Trophoblast cell (in vitro differentiated cells and primary cell): ENCODE data around the gene RPLP1.

Experiments
- DNase-seq, 2 donors: peaks; one replicate each; pipeline ENCODE4 v3.0.0-alpha.2; 2016
- H2AFZ ChIP-seq: 2 replicates; pipeline ENCODE4 v1.6.1; 2013; ENCODE audit warnings: low read length, moderate library complexity, mild to moderate bottlenecking; ENCODE audit not compliant: insufficient read depth, poor library complexity
- H2AK5ac ChIP-seq: 2 replicates; pipeline ENCODE4 v1.6.1; 2013; ENCODE audit warnings: mild to moderate bottlenecking, low read length
- H2BK120ac ChIP-seq: 2 replicates; pipeline ENCODE4 v1.6.1; 2013; ENCODE audit warnings: low read length, mild to moderate bottlenecking, moderate library complexity; ENCODE audit not compliant: insufficient read depth, poor library complexity
- H2BK12ac ChIP-seq: 2 replicates; pipeline ENCODE4 v1.6.1; 2013; ENCODE audit warnings: mild to moderate bottlenecking, low read length, moderate library complexity
- H2BK5ac ChIP-seq: 2 replicates; pipeline ENCODE4 v1.6.1; 2013; ENCODE audit warnings: low read length, low read depth, moderate library complexity, mild to moderate bottlenecking; ENCODE audit not compliant: poor library complexity
- H3K14ac ChIP-seq: 2 replicates; pipeline ENCODE4 v1.6.1; 2013; ENCODE audit warnings: mild to moderate bottlenecking, low read length
- H3K18ac ChIP-seq: 2 replicates; pipeline ENCODE4 v1.6.1; 2013; ENCODE audit warnings: mild to moderate bottlenecking, low read length
- H3K23ac ChIP-seq: 2 replicates; pipeline ENCODE4 v1.6.1; 2013; ENCODE audit warnings: low read length
- H3K27ac ChIP-seq: 2 replicates; pipeline ENCODE4 v1.5.1; 2013; ENCODE audit warnings: low read depth, mild to moderate bottlenecking, inconsistent platforms, low read length, moderate library complexity
- H3K27me3 ChIP-seq: 2 replicates; pipeline ENCODE4 v1.6.1; 2013; ENCODE audit warnings: inconsistent platforms, mild to moderate bottlenecking, low read length, moderate library complexity; ENCODE audit not compliant: insufficient read depth
- H3K36me3 ChIP-seq, 2 experiments: 1 replicate in 1 of 2; 2 replicates in 1 of 2; pipeline ENCODE4 v1.6.1; 2013; ENCODE audit warnings: low read length in 2 of 2, mild to moderate bottlenecking in 2 of 2, moderate library complexity in 1 of 2; ENCODE audit not compliant: insufficient read depth in 2 of 2, control insufficient read depth in 1 of 2
- H3K4ac ChIP-seq: 2 replicates; pipeline ENCODE4 v1.6.1; 2013; ENCODE audit warnings: low read depth, mild to moderate bottlenecking, low read length, moderate library complexity
- H3K4me1 ChIP-seq, 2 experiments: 1 replicate in 1 of 2; 2 replicates in 1 of 2; pipeline ENCODE4 v1.6.1; 2013; ENCODE audit warnings: low read length in 2 of 2, mild to moderate bottlenecking in 2 of 2, moderate library complexity in 1 of 2; ENCODE audit not compliant: insufficient read depth in 2 of 2, control insufficient read depth in 1 of 2
- H3K4me2 ChIP-seq: 2 replicates; pipeline ENCODE4 v1.6.1; 2013; ENCODE audit warnings: inconsistent platforms, mild to moderate bottlenecking, low read length, moderate library complexity
- H3K4me3 ChIP-seq: 2 replicates; pipeline ENCODE4 v1.5.1; 2013; ENCODE audit warnings: mild to moderate bottlenecking, low read depth, low read length, inconsistent platforms
- H3K79me1 ChIP-seq: one replicate; pipeline ENCODE4 v1.6.1; 2013; ENCODE audit warnings: low read length
- H3K79me2 ChIP-seq: 2 replicates; pipeline ENCODE4 v1.6.1; 2013; ENCODE audit warnings: low read length, mild to moderate bottlenecking; ENCODE audit not compliant: control insufficient read depth, insufficient read depth, poor library complexity
- H3K9ac ChIP-seq: 2 replicates; pipeline ENCODE4 v1.6.1; 2013; ENCODE audit warnings: mild to moderate bottlenecking, low read length
- H3K9me3 ChIP-seq: 2 replicates; pipeline ENCODE4 v1.6.1; 2013; ENCODE audit warnings: low read depth, mild to moderate bottlenecking, control low read depth, inconsistent platforms, low read length; ENCODE audit not compliant: insufficient read depth
- H4K12ac ChIP-seq: 2 replicates; pipeline ENCODE4 v1.6.1; 2013; ENCODE audit warnings: low read depth, mild to moderate bottlenecking, low read length, moderate library complexity
- H4K8ac ChIP-seq: 2 replicates; pipeline ENCODE4 v1.6.1; 2013; ENCODE audit warnings: low read depth, mild to moderate bottlenecking, low read length, moderate library complexity
- H4K91ac ChIP-seq: one replicate; pipeline ENCODE4 v1.6.1; 2013; ENCODE audit warnings: low read depth, mild to moderate bottlenecking, low read length, moderate library complexity
- WGBS: extraction: QIAGEN DNeasy Blood & Tissue Kit; methylation state at CpG from one replicate; pipeline ENCODE4 v1.1.7; 2013; ENCODE audit warnings: missing lambda C conversion rate; ENCODE audit not compliant: insufficient read length, insufficient coverage; ENCODE audit errors: extremely low coverage; 5-methylcytosine and 5-hydroxymethylcytosine counted together

Gene RPLP1

DNA sequence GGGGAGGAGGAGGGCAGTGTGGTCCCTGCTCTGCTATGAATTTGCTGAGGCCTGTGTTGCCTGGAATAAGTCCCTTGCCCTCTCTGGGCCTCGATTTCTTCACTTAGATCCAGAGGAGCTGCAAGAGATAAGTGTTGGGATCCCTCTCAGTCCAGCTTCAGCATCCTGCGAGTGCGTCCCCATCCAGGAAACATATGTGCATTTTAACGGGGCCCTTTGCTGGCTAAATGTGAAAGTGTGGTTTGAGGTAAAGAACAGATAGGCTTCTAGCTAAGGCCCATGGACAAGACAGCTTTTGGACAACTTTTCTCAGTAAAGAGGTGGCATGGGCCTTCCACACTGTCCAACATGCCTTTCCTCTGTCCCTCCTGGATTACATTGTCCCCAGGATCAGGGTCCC lies 26.5 kb downstream of the RPLP1 start:
- Histone ChIP-seq H3K4me1 (peaks cover 0 to 2% of the 10 kb centered on the region in 2 experiments), H3K27me3 (no peaks in the 10 kb centered on the region), H3K79me2 (no peaks in the 10 kb centered on the region), H3K23ac (no peak overlapping the region), H4K8ac (no peak overlapping the region), H3K4me2 (no peak overlapping the region), H4K12ac (no peak overlapping the region), H4K91ac (no peak overlapping the region), H2BK120ac (no peak overlapping the region), H3K18ac (no peak overlapping the region), H3K4me3 (no peak overlapping the region), H3K27ac (no peak overlapping the region), H2BK12ac (no peak overlapping the region), H3K9ac (no peak overlapping the region), H3K4ac (no peak overlapping the region), H2BK5ac (no peak overlapping the region), H3K79me1 (no peaks in the 10 kb centered on the region), H2AFZ (no peak overlapping the region), H2AK5ac (no peak overlapping the region), H3K9me3 (no peaks in the 10 kb centered on the region), H3K36me3 (no peaks in the 10 kb centered on the region), H3K14ac (no peak overlapping the region)
- no CpG with 5 or more reads among the region's 4 CpGs for WGBS
- DNase-seq: no peak

DNA sequence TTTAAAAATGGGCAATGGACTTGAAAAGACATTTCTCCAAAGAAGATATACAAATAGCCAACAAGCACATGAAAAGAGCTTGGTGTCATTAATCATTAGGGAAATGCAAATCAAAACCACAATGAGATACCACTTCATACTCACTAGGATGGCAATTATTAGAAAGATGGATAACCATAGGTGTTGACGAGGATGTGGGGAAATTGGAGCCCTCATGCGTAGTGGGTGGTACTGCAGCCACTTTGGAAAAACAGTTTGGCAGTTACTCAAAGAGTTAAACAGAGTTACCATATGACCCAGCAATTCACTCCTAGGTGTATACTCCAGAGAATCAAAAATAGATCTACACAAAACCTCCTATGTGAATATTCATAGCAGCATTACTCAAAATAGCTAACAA lies 27.4 kb downstream of the RPLP1 start:
- Histone ChIP-seq H2BK5ac (no peak overlapping the region), H2BK12ac (no peak overlapping the region), H2AK5ac (no peak overlapping the region), H3K18ac (no peak overlapping the region), H4K12ac (no peak overlapping the region), H3K36me3 (no peaks in the 10 kb centered on the region), H3K79me1 (no peaks in the 10 kb centered on the region), H3K9ac (no peak overlapping the region), H3K4me3 (no peak overlapping the region), H3K79me2 (no peaks in the 10 kb centered on the region), H3K4me2 (no peak overlapping the region), H3K23ac (no peak overlapping the region), H3K14ac (no peak overlapping the region), H3K4me1 (peaks cover 0 to 2% of the 10 kb centered on the region in 2 experiments), H3K9me3 (peaks cover 1% of the 10 kb centered on the region), H3K27ac (no peak overlapping the region), H2AFZ (no peak overlapping the region), H4K91ac (no peak overlapping the region), H4K8ac (no peak overlapping the region), H3K4ac (no peak overlapping the region), H2BK120ac (no peak overlapping the region), H3K27me3 (no peaks in the 10 kb centered on the region)
- DNase-seq: no peak
- no CpG with 5 or more reads among the region's 2 CpGs for WGBS

DNA sequence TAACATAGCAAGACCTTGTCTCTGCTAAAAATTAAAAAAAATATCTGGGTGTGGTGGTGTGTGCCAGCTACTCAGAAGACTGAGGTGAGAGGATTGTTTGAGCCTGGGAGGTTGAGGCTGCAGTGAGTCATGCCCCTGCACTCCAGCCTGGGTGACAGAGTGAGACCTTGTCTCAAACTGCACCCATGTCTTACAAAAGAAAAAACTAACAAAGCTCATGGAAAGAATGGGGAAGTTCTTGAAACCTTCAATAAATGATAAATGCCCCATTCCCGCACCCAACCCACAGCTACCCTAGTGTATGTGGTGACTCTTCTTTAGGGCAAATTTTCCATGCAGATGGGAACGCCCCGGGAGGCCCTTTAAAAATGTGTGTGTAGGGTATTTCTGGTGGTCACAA lies 28.3 kb downstream of the RPLP1 start:
- WGBS: no CpG with 5 or more reads among the region's 3 CpGs
- no peaks in the 10 kb centered on the region for H3K27me3 ChIP-seq
- H3K23ac ChIP-seq: no peak overlapping the region
- H3K4ac ChIP-seq: no peak overlapping the region
- H3K79me2 ChIP-seq: no peaks in the 10 kb centered on the region
- no peak overlapping the region for H4K12ac ChIP-seq
- no peak overlapping the region for H4K8ac ChIP-seq
- H3K4me3 ChIP-seq: no peak overlapping the region
- H3K9ac ChIP-seq: no peak overlapping the region
- H3K9me3 ChIP-seq: peaks cover 4% of the 10 kb centered on the region
- H4K91ac ChIP-seq: no peak overlapping the region
- H3K4me1 ChIP-seq: peaks cover 0 to 2% of the 10 kb centered on the region in 2 experiments
- no peak overlapping the region for H2AK5ac ChIP-seq
- no peaks in the 10 kb centered on the region for H3K79me1 ChIP-seq
- DNase-seq: peak; percentile 60 to 73
- no peak overlapping the region for H3K27ac ChIP-seq
- H2BK12ac ChIP-seq: no peak overlapping the region
- H3K14ac ChIP-seq: no peak overlapping the region
- no peak overlapping the region for H2BK5ac ChIP-seq
- H2BK120ac ChIP-seq: no peak overlapping the region
- H3K18ac ChIP-seq: no peak overlapping the region
- H2AFZ ChIP-seq: no peak overlapping the region
- no peak overlapping the region for H3K4me2 ChIP-seq
- H3K36me3 ChIP-seq: no peaks in the 10 kb centered on the region

DNA sequence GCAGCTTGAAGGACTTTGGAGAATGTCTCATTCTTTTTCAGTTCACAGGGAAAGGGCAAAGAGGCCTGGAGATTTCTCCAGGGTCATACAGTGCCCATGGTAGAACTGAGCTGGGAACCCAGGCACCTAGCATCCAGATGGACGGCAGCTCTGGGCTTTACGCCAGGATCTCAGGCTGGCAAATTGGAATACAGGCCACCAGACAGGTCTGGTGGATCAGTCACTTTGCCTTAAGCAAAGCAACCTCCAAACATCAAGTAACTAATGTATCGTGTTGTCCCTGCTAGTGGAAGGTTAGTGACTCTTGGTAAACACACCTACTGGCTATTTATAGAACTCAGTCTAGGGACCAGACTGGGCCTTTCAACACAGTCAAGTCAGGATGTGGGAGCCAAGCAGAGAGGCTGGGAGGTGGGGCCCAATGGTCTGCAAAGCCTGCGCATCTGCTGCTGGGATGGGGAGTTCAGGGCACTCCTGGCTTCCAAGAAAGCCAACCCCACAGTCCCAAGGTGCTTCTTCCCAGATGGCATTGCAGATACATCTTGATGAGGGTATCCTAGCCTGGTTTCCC lies 30.2 kb downstream of the RPLP1 start:
- Histone ChIP-seq H2BK5ac (no peak overlapping the region), H2AFZ (no peak overlapping the region), H3K18ac (no peak overlapping the region), H3K14ac (no peak overlapping the region), H2AK5ac (no peak overlapping the region), H3K27me3 (no peaks in the 10 kb centered on the region), H4K91ac (no peak overlapping the region), H3K4me1 (peaks cover 0 to 2% of the 10 kb centered on the region in 2 experiments), H3K79me2 (no peaks in the 10 kb centered on the region), H3K9ac (no peak overlapping the region), H3K4ac (no peak overlapping the region), H3K36me3 (no peaks in the 10 kb centered on the region), H3K4me3 (no peak overlapping the region), H3K23ac (no peak overlapping the region), H4K8ac (no peak overlapping the region), H3K79me1 (no peaks in the 10 kb centered on the region), H4K12ac (no peak overlapping the region), H2BK120ac (no peak overlapping the region), H2BK12ac (no peak overlapping the region), H3K9me3 (peaks cover 4% of the 10 kb centered on the region), H3K4me2 (no peak overlapping the region), H3K27ac (no peak overlapping the region)
- no CpG with 5 or more reads among the region's 4 CpGs for WGBS
- DNase-seq: no peak
